Measurements from ENCODE around the gene DEFB108B. TPM values are rescaled to one million over a fixed set of nuclear protein-coding genes. Genes with fewer than 3 reads are reported as not detected.
"Not testable (repeated sequence)": the region's sequence is repeated elsewhere in the genome, so short reads cannot be mapped to it uniquely, and the experiment has no call there.

The DEFB108B gene
- total and polyA plus RNA-seq, 7 experiments from 2014 or later: not detected

DNA sequence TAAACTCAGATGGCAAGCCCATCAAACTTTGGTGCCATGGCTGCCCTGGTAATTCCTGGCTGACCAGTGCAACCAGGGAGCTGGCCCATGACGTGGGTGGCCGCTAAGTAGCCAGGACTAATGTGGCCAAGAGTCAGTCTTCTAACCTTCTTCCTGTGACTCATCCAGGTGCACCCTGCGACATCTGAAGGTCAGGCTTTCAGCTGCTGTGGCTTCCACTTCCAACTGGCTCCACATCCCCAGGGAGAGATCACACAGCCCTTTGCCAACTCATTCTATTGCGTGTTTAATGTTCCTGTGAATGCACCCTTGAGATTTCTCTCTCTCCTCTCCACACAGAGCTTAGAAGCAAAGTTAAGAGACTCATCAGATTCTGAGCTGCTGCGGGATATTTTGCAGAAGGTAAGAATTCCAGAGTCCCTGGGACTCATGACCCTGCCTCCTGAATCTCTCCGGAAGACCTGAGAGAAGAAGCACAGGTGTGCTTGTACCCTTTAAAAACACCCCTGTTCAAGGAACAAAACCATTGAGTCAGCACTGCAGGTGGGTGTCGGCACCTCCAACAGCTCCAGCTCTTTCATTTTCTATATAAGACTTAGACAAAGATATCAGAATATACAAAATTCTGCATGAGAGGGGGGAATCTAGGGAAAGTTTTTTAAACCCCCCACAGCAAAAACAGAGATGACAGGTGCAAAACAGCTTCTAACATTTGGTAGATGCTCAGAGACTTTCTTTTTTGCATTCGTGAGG, 43.4 kb upstream of the DEFB108B start:
- H3K4me3 ChIP-seq (ENCODE audit: low read length); H3K36me3 ChIP-seq (ENCODE audit: control insufficient read depth in 2 of 3, insufficient read depth in 3 of 3, low read length in 3 of 3); ATAC-seq; H3K9me3 Mint-ChIP-seq; CTCF ChIA-PET; H3K27me3 Mint-ChIP-seq; POLR2A ChIA-PET; H3K27ac ChIP-seq (ENCODE audit: low read depth, low read length); H3K9me3 ChIP-seq (ENCODE audit: control insufficient read depth in 2 of 3, low read length in 3 of 3); H3K27me3 ChIP-seq (ENCODE audit: control insufficient read depth in 2 of 2, insufficient read depth in 2 of 2, low read length in 2 of 2); H3K36me3 Mint-ChIP-seq; DNase-seq; H3K4me1 ChIP-seq (ENCODE audit: control insufficient read depth in 2 of 2, insufficient read depth in 2 of 2, low read length in 2 of 2): not testable (repeated sequence)
- intact Hi-C loops (cut with micrococcal nuclease): loop anchor here in 1 of 2 donors (5.0 kb wide), 3 partner anchors 433 to 1353 kb away; partner anchors contain the start of genes CLPB, FCHSD2 and INPPL1
- H3K27ac Mint-ChIP-seq: peak overlapping the region in 1 of 9 donors; percentile 45
- H3K4me1 Mint-ChIP-seq: peaks cover 2 to 25% (median 12%) of the 10 kb centered on the region in 7 donors
- H3K4me3 Mint-ChIP-seq: peak overlapping the region in 2 of 10 donors; percentile 21 to 25

DNA sequence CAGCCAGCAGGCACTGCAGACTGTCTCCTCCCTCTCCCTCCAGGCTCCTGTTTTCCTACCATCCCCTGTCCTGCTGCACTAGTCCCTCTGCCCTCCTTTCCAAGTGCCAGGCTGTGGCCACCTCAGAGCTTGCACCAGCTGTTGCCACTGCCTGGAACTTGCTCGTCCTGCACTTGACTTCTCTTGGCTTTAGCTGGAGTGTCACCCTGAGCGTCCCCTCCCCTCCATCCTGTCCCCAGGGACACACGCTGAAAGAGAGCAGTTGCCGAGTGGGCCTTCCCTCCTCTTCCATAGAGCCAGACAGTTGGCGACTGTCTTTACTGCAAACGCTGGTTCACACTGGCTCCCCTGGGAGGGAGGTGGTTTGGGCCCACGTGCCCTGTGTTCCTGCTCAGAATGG, 41.9 kb upstream of the DEFB108B start:
- Mint-ChIP-seq H3K27ac (peak overlapping the region in 2 of 9 donors; percentile 55 to 67), H3K4me3 (peak overlapping the region in 1 of 10 donors; percentile 25), H3K4me1 (peaks cover 2 to 24% (median 8%) of the 10 kb centered on the region in 7 donors)
- H3K27me3 ChIP-seq (ENCODE audit: control insufficient read depth in 2 of 2, insufficient read depth in 2 of 2, low read length in 2 of 2); H3K27me3 Mint-ChIP-seq; DNase-seq; intact Hi-C loops (cut with micrococcal nuclease); H3K9me3 Mint-ChIP-seq; H3K4me3 ChIP-seq (ENCODE audit: low read length); H3K36me3 ChIP-seq (ENCODE audit: control insufficient read depth in 2 of 3, insufficient read depth in 3 of 3, low read length in 3 of 3); ATAC-seq; POLR2A ChIA-PET; H3K4me1 ChIP-seq (ENCODE audit: control insufficient read depth in 2 of 2, insufficient read depth in 2 of 2, low read length in 2 of 2); H3K27ac ChIP-seq (ENCODE audit: low read depth, low read length); H3K36me3 Mint-ChIP-seq; CTCF ChIA-PET; H3K9me3 ChIP-seq (ENCODE audit: control insufficient read depth in 2 of 3, low read length in 3 of 3): not testable (repeated sequence)

DNA sequence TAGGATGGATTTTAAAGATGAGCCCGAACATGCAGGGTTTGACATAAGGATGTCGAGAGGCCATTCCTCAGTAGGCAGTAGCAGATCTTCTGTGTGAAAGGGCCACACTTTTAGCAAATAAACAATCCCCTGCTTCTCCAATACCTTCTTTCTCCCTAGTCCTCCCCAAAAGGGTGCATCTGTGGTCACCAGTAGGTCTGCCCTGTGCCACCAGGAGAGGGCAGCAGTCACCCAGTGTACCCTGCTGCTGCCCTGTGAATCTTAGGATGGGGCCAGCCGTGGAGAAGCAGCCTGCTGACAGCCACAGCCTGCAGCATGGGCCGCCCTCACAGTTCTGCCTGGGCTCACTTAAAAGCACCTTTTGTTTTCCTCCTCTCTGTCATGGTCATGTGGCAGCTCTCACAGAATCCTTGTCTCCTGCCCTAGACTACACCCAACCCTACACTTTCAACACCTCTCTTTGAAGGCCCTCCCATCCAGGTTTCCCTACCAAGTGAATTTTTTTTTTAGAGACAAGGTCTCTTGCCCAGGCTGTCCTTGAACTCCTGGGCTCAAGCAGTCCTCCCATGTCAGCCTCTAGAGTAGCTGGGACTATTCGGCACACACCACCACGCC, 40.3 kb upstream of the DEFB108B start:
- H3K9me3 ChIP-seq (ENCODE audit: control insufficient read depth in 2 of 3, low read length in 3 of 3); ATAC-seq; H3K4me3 ChIP-seq (ENCODE audit: low read length); H3K27me3 ChIP-seq (ENCODE audit: control insufficient read depth in 2 of 2, insufficient read depth in 2 of 2, low read length in 2 of 2); CTCF ChIA-PET; POLR2A ChIA-PET; H3K36me3 Mint-ChIP-seq; H3K27me3 Mint-ChIP-seq; H3K9me3 Mint-ChIP-seq; H3K4me1 ChIP-seq (ENCODE audit: control insufficient read depth in 2 of 2, insufficient read depth in 2 of 2, low read length in 2 of 2); H3K4me3 Mint-ChIP-seq; H3K27ac ChIP-seq (ENCODE audit: low read depth, low read length); H3K36me3 ChIP-seq (ENCODE audit: control insufficient read depth in 2 of 3, insufficient read depth in 3 of 3, low read length in 3 of 3): not testable (repeated sequence)
- peak; percentile 32 to 67 (median 60) for DNase-seq
- peaks cover 2 to 21% (median 6%) of the 10 kb centered on the region in 7 donors for H3K4me1 Mint-ChIP-seq
- intact Hi-C loops (cut with micrococcal nuclease): loop anchor here in 1 of 2 donors (1.0 kb wide), 1 partner anchor 8 kb away; no protein-coding TSS in a partner anchor
- peak overlapping the region in 1 of 9 donors; percentile 41 for H3K27ac Mint-ChIP-seq

DNA sequence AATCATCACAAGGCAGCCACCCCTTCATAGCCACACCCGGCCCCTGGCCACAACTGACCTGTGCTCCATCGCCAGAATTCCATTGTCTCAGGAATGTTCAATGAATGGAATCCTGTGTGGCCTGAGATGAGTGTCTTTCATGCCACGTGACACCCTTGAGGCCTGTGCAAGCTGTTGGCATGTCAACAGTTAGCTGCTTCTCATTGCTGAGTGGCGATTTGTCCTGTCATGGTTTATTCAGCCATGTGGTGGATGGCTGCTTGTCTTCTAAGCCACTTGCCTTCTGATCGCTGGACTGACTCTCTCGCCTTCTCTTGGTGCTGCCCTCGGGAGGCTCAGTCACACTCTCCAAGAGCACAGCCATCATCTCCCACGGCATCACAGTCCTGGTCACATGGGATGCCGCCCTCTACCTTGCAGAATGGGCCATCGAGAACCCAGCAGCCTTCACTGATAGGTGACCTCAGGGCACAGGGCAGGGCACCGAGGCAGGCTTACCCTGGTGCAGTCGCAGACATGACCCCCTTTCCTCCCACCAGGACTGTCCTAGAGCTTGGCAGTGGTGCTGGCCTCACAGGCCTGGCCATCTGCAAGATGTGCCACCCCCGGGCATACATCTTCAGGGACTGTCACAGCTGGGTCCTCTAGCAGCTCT, 38.5 kb upstream of the DEFB108B start:
- H3K4me1 Mint-ChIP-seq; ATAC-seq; H3K9me3 ChIP-seq (ENCODE audit: control insufficient read depth in 2 of 3, low read length in 3 of 3); POLR2A ChIA-PET; DNase-seq; H3K4me3 Mint-ChIP-seq; H3K27ac ChIP-seq (ENCODE audit: low read depth, low read length); H3K9me3 Mint-ChIP-seq; H3K36me3 Mint-ChIP-seq; H3K27me3 ChIP-seq (ENCODE audit: control insufficient read depth in 2 of 2, insufficient read depth in 2 of 2, low read length in 2 of 2); H3K4me1 ChIP-seq (ENCODE audit: control insufficient read depth in 2 of 2, insufficient read depth in 2 of 2, low read length in 2 of 2); H3K36me3 ChIP-seq (ENCODE audit: control insufficient read depth in 2 of 3, insufficient read depth in 3 of 3, low read length in 3 of 3); H3K4me3 ChIP-seq (ENCODE audit: low read length); CTCF ChIA-PET; H3K27me3 Mint-ChIP-seq; intact Hi-C loops (cut with micrococcal nuclease): not testable (repeated sequence)
- peak overlapping the region in 2 of 9 donors; percentile 27 to 32 for H3K27ac Mint-ChIP-seq

DNA sequence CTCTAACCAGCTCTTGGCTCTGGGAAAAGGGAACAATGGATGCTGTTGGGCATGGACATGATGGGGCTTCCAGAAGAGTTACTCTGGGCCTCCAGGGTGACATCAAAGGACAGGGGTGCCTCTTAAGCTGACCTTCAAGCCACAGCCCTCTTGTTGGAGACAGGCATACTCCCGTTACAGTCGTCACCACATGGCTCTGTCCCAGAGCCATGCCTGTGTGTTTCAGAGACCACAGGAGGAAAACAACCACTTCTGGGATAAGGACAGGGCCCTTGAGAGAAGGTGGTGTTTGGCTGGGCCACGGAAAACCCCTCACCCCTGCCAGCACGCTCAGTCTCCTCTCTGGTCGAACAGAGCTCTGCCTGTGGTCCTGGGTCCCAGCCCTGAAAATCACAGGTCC, 37.8 kb upstream of the DEFB108B start:
- H3K36me3 ChIP-seq (ENCODE audit: control insufficient read depth in 2 of 3, insufficient read depth in 3 of 3, low read length in 3 of 3); H3K27ac ChIP-seq (ENCODE audit: low read depth, low read length); H3K27ac Mint-ChIP-seq; H3K4me3 Mint-ChIP-seq; H3K9me3 Mint-ChIP-seq; H3K36me3 Mint-ChIP-seq; H3K9me3 ChIP-seq (ENCODE audit: control insufficient read depth in 2 of 3, low read length in 3 of 3); POLR2A ChIA-PET; H3K27me3 Mint-ChIP-seq; DNase-seq; H3K27me3 ChIP-seq (ENCODE audit: control insufficient read depth in 2 of 2, insufficient read depth in 2 of 2, low read length in 2 of 2); H3K4me1 ChIP-seq (ENCODE audit: control insufficient read depth in 2 of 2, insufficient read depth in 2 of 2, low read length in 2 of 2); ATAC-seq; H3K4me3 ChIP-seq (ENCODE audit: low read length); intact Hi-C loops (cut with micrococcal nuclease): not testable (repeated sequence)
- H3K4me1 Mint-ChIP-seq: peaks cover 0 to 12% (median 10%) of the 10 kb centered on the region in 7 donors
- CTCF ChIA-PET: interaction anchor here (1.3 kb wide), 1 partner anchor 18 kb away, joined by 3 read pairs; no protein-coding TSS in a partner anchor

DNA sequence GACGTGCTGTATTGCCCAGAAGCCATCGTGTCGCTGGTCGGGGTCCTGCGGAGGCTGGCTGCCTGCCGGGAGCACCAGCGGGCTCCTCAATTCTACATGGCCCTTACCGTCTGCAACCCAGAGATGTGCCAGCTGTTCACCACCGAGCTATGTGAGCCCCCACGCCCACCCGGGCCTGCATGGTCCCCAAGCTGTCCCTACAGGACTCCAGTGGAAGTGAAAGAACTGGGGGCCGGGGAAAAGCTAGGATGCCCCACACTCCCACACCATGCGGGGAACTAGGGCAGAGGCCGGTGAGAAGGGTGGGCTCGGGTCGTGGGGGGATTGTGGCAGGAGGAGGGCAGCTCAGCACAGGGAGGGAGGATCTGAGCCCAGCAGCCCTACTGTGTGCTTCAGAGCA, 37.0 kb upstream of the DEFB108B start:
- H3K27me3 ChIP-seq (ENCODE audit: control insufficient read depth in 2 of 2, insufficient read depth in 2 of 2, low read length in 2 of 2); H3K4me1 ChIP-seq (ENCODE audit: control insufficient read depth in 2 of 2, insufficient read depth in 2 of 2, low read length in 2 of 2); H3K36me3 Mint-ChIP-seq; H3K27ac Mint-ChIP-seq; DNase-seq; H3K9me3 ChIP-seq (ENCODE audit: control insufficient read depth in 2 of 3, low read length in 3 of 3); intact Hi-C loops (cut with micrococcal nuclease); ATAC-seq; POLR2A ChIA-PET; H3K9me3 Mint-ChIP-seq; H3K27ac ChIP-seq (ENCODE audit: low read depth, low read length); H3K4me3 ChIP-seq (ENCODE audit: low read length); H3K27me3 Mint-ChIP-seq; H3K36me3 ChIP-seq (ENCODE audit: control insufficient read depth in 2 of 3, insufficient read depth in 3 of 3, low read length in 3 of 3); H3K4me3 Mint-ChIP-seq: not testable (repeated sequence)
- CTCF ChIA-PET: interaction anchor here (1.3 kb wide), 1 partner anchor 17 kb away, joined by 3 read pairs; no protein-coding TSS in a partner anchor
- H3K4me1 Mint-ChIP-seq: peaks cover 0 to 20% (median 15%) of the 10 kb centered on the region in 7 donors
